NB4 (cell line): ENCODE results near the gene LIFR.

ENCODE experiments used
- DNase-seq: peaks from one replicate; pipeline ENCODE4 v3.0.0; 2010; ENCODE audit warnings: low read depth
- H3K4me3 ChIP-seq: one replicate; pipeline ENCODE4 v1.5.1; 2011; ENCODE audit warnings: mild to moderate bottlenecking, low read depth, low read length, moderate library complexity
- MAX ChIP-seq: IDR thresholded peaks from 2 replicates; pipeline ENCODE4 v1.6.1; 2011; ENCODE audit warnings: low read depth, low read length
- MYC ChIP-seq: IDR thresholded peaks from 2 replicates; pipeline ENCODE4 v1.6.1; 2011; ENCODE audit warnings: low read depth, low read length
- POLR2A ChIP-seq: IDR thresholded peaks from 2 replicates; pipeline ENCODE4 v1.6.1; 2011; ENCODE audit warnings: mild to moderate bottlenecking; ENCODE audit not compliant: insufficient read length; ENCODE audit errors: extremely low read depth
- TF ChIP-seq, protein P1 (sequence below): IDR thresholded peaks from one replicate; pipeline ENCODE4 v1.5.1; 2012; ENCODE audit warnings: low read depth, low read length

LIFR gene

DNA sequence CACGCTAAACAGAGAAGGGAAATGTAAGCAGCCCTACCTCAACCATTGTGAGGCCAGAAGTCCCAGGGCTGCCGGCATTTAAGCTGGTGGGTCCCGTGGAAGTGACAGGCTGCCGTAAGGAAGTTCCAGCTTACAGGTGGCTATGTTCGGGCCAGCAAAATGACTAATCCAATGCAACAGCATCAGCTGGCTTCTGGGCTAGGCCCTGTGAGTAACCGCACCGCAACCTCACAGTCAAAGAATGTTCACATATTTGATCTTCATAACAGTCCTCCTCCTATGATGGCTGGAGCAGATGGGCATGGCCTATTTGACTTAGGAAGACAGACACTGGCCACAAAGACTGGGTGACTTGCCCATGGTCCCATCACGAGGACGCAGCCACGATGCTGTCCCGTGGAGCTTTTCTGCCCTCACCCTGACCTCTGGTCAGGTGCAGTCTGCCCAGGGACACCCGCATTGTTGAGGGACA lies 88.2 kb downstream of the LIFR start:
- no peak for TF ChIP-seq POLR2A
- TF ChIP-seq, protein P1, sequence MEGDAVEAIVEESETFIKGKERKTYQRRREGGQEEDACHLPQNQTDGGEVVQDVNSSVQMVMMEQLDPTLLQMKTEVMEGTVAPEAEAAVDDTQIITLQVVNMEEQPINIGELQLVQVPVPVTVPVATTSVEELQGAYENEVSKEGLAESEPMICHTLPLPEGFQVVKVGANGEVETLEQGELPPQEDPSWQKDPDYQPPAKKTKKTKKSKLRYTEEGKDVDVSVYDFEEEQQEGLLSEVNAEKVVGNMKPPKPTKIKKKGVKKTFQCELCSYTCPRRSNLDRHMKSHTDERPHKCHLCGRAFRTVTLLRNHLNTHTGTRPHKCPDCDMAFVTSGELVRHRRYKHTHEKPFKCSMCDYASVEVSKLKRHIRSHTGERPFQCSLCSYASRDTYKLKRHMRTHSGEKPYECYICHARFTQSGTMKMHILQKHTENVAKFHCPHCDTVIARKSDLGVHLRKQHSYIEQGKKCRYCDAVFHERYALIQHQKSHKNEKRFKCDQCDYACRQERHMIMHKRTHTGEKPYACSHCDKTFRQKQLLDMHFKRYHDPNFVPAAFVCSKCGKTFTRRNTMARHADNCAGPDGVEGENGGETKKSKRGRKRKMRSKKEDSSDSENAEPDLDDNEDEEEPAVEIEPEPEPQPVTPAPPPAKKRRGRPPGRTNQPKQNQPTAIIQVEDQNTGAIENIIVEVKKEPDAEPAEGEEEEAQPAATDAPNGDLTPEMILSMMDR, result no peak
- TF ChIP-seq MAX, result no peak
- no peak for TF ChIP-seq MYC
- H3K4me3 ChIP-seq, result no peak overlapping the region
- DNase-seq, result no peak

DNA sequence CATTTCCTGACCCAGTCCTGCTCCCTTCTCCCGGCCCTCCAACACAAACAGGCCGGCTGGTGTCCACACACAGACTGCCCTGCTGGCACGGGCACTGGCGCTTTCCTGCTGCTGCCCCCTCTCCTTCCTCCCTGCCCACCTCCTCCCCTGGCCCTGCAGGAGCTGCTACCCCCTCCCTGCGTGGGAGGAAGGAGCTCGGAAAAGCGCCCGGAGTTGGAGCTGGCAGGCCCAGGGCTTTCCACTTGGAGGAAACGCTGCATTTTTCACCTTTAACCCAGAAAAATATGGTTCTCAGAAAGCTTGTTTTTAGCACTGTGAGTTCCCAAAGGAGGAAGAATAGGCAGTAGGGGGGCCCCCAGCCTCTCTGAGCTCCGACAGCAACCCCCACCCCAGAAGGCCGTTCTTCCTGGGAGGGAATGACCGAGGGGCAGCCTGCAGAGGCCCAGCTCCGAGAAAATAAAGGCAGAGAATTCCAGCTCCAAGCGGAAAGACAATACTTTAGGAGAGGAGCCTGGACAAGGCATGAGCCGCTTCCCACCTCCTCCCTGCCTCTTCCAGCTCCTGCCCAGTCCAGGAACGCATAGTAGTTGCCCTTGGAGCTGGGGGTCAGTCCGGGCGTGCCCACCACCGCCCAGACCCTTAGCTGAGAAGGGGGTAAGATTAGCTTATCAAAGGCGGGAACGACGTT lies 88.9 kb downstream of the LIFR start:
- no peak for TF ChIP-seq POLR2A
- TF ChIP-seq MYC, result no peak
- TF ChIP-seq, protein P1, result no peak
- no peak for TF ChIP-seq MAX
- no peak for DNase-seq
- H3K4me3 ChIP-seq, result no peak overlapping the region

DNA sequence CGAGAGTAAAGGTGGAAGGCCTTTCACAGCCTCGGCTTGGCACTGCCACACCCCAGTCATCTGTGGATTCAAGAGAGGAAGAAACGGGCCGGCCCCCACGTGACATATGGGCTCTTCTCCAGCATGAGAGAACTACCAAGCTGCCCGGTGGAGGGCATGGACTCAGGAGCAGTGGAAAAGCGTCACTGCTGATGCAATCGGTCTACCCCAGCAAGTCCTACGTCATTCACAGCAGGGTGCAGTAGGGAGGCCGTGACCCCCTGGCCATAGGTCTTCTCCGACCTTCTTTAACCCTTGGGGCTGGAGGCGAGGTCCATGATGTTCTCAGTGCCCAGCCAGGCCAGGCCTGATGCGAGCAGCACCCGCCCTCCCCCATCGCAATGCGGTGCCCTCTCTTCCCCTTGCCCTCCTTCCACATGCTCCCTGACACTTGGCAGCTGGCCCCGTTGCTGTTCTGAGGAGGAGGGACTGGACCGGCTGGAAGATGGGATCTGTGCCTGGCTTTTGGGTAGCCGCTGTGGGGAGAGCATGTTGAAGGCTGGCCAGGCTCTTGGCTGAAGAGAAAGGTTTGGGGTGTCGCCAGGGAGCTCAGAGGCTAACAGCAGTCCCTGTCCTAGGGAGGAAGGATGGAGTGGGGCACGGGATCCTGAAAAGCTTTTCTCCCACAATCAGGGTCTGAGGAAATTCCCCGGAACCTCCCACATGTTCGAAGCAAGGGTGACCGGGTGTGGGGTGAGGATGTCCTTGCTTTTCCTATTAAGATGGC lies 89.8 kb downstream of the LIFR start:
- H3K4me3 ChIP-seq, result no peak overlapping the region
- DNase-seq, result no peak
- no peak for TF ChIP-seq MAX

- no peak overlapping the region for H3K4me3 ChIP-seq
- TF ChIP-seq MAX (no peak), POLR2A (no peak), MYC (no peak)
- TF ChIP-seq, protein P1, result no peak
- no peak for DNase-seq
These were observed 90.6 kb downstream of the LIFR start for GRCh38 chr5:38465702-38466423.

- DNase-seq, result no peak
- TF ChIP-seq MYC, result no peak
- TF ChIP-seq MAX, result no peak
- TF ChIP-seq POLR2A, result no peak
- TF ChIP-seq, protein P1, result no peak
- H3K4me3 ChIP-seq, result no peak overlapping the region
These were observed 91.4 kb downstream of the LIFR start for GRCh38 chr5:38465061-38465460.
